ELF-1 (cell line): ENCODE data around the gene IZUMO4.

Experiments used
- DNase-seq: peaks from one replicate; pipeline ENCODE4 v3.0.0-alpha.2; 2016; ENCODE audit warnings: low read depth, low spot score

IZUMO4 gene

DNA sequence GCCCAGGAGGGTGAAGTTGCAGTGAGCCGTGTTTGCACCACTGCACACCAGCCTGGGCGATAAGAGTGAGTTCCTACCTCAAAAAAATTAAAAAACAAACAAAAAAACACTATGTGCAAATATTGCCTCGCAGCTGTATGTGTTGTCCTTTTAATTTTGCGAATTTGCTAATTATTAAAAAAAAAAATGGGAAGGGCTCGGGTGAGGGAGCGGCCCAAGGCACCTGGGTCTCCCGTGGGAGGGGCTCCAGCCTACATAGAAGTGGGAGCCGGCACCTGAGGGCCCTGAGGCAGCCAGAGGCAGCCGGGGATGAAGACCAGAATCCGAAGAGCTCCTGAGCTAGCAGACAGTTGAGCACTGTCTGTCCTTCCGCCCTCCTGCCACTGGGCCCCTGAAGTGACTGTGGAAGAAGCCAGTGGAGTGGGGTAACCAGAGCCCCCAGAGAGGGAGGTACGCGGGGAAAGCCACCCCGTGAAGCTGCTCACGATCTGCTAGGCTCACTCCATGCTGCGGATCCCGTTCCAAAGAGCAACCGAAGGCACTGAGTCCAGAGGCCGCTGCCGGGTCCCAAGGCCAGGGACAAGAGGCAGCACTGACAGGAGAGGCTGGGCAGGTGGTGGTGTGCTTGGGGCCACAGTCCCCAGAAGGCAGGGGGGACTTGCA lies 6.5 kb downstream of the IZUMO4 start:
- no peak for DNase-seq

DNA sequence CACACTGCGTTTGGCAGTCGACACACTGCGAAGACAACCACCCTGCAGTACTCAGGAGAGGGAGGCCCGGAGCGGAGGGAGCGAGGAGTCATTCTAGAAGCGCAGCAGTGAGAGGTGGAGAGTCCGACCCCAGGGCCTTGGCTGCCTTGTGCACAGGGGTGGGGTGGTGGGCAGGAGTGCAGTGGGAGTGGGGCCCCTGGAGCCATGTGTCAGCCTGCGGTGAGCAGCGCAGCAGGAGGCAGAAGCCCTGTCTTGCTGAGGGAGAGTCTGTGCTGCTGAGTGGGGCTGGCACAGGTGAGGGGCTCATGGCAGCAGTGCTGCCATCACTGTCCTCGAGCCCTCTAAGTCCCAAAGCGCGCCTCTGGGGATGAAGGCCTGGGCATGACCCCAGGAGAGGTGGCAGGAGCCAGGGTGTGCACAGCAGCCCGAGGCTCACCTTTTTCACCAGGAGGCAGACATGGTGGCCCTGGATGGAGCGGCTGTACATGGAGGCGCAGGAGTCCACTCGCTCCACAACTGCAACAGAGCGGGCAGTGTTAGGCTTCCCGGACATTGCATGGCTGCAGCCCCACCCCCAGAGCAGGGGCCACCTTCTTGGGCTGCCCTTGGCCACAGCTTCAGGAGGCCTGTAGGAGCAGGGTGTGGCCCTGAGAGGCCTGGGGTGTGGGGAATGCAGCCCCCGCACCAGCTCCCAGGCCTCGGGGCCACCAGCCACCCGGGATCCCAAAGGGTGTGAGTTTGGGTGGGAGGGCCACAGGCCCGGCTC lies 11.7 kb downstream of the IZUMO4 start:
- DNase-seq: no peak

DNA sequence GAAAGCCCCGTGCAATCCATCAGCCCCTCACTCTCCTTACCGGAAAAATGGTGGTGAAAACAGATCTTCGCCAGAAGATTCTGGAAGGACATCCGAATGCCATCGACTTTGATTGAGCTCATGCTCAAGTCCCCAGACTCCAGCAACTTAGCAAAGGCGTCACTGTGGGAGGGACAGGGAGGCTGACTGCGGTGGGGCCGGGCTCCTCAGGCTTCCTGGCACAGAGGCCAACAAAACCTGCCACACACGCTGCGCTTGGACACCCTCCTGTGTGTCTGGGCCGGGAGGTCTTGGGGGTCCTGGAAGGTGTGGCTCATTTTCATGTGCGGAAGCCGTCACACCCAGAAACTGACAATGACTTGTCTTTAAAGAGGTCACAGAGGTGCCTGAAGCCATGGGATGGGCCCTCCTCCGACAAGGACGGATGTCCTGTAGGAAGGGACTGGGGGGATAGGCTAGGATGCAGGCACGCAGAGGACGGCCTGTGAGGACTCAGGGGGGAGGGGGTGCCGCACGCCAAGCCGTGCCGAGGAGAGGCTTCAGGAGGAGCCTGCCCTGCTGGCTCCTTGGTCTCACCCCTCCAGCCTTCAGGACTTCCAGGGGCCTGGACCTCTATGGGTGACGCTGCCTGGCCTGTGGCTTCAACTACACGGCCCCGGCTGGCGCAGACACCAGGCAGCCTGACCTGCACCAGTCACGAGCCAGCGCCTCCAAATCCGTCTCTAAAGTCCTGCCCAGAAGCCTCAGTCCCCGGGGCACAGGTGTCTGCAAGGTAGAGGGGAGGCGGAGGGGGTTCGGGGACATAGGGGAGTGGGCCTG lies 12.5 kb downstream of the IZUMO4 start:
- no peak for DNase-seq

DNA sequence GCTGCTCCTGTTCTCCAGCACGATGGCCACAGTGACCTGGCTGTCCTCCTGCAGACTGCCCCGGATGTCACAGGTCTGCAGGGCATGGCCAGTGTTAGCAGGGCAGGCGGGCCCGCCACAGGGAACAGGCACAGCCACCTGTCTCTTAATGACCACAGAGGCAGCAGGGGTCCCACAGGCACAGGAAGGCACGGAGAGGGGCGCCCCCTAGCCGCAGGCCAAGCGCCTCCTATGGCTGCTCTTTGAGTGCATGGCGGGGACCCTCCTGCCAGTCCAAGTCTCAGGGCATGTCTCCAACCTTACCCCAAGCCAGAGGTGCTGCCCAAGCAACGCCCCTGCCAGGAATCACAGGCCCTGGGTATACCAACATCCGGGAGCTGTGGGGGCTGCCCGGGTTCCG lies 14.1 kb downstream of the IZUMO4 start:
- no peak for DNase-seq

DNA sequence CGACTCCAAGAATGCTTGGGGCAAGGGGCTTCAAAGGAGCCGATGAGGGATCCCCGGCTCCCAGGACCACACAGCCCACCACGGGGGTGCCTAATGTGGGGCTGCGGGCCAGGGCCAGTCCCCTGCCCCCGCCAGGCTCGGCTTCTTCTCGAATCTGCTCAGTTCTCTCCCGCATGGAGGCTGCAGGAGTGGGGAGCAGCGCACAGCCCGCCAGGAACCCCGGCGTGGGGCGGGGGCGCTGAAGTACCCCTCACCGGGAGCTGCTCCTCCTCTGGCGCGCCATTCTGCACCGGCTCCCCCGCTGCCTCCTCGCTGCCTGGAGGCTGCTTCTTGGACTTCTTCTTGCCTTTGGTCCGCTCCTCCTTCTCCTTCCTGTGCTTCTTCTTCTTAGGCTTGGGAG lies 14.7 kb downstream of the IZUMO4 start:
- DNase-seq: no peak

DNA sequence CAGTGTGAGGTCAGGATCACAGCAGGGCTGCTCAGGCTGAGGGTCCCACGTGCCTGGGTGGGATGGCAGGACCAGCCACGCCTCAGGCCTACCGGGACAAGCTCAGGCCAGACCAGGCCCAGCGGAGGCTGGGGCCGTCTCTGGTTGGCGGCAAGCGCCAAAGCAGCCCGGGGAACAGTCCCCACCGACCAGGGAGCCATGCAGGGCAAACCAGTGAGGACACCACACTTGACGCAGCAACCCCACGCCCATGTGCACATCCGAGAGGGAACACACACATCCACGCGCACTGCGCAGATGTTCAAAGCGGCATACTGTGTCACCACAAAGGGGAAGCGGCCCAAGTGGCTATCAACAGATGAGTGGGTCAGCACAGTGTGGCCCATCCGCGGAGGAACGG lies 15.2 kb downstream of the IZUMO4 start:
- no peak for DNase-seq

DNA sequence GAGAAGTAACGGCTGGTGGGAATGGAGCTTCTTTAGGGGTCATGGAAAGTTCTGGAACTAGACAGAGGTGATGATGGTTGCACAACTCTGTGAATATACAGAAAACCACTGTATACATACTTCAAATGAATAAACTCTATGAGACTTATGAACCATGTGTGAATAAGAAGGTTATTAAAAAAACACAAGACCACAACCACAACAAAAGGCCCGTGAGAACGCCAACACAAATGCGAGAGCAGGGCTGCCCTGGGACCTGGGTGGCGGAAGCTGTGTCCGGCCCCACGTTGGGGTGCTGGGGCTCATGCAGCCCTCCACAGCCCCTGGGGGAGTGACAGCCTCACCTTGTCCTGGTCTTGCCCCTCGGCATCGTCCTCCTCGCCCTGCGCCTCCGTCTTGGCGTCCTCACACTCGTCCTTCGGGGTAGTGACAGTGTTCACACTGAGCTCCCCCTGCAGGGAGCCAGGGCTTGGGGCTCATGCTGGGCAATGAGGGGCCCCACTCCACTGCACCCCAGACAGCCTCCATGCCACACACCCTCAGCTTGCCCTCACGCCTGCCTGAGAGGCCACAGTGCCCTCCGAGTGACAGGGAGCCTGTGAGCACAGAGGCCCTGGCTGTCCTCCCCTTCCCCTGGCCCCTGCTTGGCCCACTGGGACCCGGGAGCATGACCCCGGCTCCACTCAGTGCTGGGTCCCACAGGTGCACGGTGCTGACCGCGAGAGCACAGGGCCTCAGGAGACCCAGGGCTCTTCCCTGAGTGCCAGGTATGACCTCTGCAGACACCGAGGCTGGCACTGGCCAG lies 16.0 kb downstream of the IZUMO4 start:
- no peak for DNase-seq

DNA sequence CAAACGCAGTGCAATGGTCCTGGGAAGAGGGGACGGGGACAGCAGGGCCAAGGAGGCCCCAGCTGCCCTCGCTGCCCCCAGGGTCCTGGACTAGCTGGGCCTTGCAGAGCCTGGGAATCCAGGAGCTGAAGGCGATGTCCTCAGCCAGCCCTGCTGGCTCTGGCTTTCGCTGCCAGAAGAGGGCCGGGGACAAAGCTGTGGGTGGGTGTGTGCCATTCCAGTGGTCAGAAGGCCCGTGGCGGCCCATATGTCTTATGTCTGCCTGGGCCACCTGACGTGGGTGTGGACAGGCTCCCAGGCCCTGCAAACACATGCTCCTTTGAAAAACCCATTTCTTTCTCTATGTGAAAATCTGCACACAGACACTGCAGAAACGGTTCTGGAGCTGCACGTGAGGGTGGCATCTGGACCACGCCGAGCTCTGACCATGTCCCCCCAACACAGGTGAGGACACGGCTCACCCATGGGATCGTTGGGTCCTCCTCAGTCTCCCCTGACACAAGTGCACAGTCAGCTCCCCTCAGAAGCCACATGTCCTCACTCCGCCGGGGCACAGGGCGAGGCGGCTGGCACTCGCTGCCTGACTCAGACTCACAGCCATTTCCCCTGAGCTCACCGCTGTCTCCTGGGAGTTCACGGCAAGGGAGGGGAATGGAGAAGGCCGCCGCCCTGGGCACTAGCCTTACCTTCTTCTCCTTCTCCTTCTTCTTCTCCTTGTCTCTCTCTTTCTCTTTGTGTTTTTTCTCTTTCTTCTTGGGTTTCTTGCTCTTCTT lies 16.9 kb downstream of the IZUMO4 start:
- no peak for DNase-seq

DNA sequence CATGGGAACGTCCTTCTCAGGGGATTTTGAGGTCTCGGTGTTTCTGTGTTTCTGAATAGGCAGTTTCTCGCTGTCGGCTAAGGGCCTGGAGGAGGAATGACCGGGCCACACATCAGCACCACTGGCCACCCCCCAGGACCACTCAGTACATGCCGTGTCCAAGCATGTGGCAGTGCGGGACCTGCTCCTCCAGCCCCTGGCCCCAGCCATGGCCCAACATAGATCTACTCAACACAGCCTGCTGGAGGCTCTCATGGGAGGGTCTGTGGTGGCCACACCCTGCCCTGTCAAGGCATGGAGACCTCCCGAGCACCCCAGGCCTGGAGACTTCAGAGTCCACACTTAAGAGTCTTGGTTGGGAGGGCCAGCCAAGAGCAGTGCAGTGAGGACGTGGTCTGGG lies 17.5 kb downstream of the IZUMO4 start:
- no peak for DNase-seq

DNA sequence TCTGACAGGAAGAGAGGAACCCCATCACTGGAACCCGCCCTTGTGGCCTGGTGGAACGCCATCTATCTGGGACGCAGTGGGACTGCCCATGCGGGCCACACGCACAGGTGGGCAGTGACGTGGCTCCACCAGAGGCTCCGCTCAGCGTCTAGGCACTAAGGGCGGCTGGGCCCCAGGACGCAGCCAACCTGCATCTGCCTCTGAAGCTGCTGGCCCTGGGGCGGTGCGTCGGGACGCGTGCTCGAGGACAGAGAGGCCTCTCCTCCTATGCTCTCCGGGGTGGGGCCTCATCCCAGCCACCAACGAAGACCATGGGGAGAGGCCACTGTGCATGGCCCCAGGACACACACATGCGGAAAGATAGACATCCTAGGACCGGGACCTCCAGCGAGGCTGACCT lies 18.1 kb downstream of the IZUMO4 start:
- DNase-seq: no peak

DNA sequence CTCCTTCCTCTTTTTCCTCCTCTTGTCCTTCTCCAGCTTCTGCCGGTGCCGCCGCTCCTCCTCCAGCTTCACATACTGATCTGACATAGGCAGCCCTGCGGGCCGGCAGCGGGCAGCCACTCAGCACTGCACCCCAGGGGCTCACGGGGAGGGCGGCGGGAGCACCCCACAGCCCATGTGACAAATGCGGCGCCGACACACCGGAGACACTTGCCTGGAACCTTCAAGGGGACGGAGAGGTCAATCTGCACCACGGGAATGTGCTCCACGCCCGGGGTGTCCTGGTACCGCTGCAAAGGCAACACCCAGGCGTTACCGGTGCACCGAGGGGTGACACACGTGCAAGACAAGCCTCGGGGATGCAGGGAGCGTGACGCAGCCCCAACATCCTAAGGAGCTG lies 18.6 kb downstream of the IZUMO4 start:
- no peak for DNase-seq

DNA sequence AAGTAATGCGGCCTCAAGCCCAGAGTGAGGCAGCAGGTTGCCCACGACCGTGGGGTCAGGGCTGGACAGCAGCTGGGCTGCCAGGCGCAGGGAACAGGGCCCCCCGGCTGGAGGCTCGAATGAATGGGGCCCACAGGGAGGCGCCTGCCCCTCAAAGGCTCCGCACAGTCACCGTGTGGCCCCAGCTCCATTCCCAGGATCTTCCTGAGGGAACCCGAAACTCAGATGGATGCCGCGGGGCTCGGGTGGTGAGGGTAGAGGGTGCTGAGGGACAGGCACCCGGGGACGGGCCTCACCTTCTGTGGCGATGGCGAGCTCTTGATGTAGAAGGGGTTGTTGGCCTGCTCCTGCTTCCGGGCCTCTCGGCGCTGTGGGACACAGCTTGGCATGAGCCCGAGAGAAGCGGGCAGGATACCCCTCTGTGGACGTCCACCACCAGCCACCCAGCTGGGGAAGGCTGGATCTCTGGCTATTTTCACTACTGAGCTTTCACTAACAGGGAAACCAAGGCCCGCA lies 19.3 kb downstream of the IZUMO4 start:
- DNase-seq: no peak

DNA sequence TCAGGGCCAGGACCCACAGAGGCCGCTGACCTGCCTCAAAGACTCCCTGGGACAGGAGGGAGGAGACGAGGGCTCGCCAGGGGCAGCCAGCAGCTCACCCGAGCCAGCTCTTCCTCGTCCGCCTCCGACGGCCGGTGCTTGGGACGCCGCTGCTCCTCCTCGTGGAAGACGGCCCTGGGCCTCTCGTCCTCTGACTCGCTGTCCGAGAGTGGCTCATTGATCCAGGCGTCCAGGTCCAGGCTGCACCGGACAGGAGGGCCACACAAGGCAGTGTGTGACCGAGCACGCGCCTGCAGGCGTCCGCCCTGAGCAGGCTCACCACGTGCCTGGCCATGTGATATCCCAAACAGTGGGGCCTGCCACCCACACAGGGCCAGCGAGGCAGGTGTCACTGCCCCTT lies 19.8 kb downstream of the IZUMO4 start:
- no peak for DNase-seq

DNA sequence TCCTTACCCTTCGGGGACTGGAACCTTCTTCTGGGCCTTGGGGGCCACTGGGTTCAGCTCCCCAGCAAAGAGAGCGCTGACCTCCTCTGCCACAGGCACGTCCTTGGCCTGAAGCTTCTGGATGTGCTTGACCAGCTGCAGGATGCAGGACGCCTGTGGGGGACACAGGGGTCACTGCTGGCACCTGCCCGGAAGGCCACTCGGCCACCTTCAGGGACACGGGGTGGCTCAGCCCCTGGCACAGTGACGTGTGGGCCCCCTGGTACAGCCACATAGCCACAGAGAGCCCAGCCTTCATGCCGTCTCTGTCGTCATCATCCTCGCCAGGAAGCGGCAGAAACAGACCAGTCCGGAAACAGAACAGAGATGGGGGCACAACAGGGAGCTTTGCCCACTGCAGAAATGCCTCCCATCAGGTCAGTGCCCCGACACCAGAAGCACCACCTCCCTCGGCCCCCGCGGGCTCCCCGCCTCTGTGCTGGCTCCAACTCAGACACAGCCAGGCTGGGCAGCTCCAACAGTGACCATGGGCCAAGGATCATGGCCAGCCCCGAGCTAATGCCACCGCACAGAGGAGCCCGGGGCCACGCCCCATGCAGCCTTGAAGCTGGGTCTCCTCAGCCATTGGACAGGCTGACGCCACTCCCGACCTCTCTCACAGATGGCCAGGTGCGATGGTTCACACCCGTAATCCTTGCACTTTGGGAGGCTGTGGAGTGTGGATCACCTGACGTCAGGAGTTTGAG lies 20.7 kb downstream of the IZUMO4 start:
- DNase-seq: no peak

DNA sequence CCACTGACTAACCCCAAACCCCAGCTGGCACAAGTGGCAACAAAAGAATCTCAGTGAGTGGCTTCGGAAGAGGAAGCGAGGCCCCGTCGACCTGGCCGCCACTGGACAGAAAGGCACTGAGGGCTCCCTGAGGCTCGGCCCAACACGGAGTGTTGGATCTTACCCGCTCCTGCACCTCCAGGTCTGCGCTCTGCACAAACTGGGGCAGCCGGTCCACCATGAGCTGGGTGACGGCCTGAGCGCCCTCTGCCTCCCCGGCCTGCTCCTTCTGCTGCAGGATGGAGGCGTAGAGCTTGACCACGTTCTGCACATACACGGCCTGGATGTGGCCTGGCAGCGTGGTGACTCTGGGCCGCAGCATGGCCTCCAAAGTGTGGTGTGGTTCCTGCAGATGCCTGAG lies 21.7 kb downstream of the IZUMO4 start:
- DNase-seq: no peak

DNA sequence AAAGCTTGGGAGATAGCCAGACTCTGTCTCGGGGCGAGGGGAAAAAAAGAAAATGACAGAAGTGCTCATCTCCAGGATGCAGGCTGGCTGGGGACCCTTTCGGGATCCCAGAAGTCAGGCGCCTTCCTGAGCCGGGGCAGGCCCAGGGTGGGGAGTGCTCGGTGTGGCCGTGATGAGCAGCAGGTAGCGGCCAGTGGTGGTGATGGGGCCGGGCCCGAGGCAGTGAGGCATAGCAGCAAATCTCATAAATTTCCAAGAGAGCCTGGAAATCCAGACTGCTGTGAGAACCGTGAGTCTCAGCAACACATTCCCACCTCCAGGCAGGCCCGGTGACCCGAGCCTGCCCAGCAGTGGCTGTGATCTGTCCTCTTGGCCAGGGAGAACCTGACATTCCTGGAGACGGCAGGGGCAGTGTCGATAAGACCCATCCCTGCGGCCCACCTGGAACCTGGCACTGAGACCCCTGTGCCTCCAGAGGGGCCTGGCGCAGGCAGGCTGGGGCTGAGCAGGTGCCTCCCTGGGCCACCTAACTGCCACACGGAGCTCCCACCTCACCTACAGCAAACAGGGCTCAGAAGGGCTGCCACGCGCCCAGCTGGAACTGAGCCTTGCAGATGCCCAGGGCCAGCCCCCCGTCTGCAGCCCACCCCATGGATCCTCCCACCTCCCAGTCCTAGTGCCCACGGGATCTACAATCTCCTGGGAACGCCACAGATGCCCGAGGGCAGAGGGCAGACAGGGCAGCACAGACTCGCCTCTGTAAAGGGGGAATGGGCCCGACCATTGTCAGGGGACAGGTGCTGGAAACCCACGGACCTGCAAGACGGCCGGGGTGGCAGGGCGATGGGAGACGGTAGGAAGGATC lies 23.4 kb downstream of the IZUMO4 start:
- DNase-seq: no peak

DNA sequence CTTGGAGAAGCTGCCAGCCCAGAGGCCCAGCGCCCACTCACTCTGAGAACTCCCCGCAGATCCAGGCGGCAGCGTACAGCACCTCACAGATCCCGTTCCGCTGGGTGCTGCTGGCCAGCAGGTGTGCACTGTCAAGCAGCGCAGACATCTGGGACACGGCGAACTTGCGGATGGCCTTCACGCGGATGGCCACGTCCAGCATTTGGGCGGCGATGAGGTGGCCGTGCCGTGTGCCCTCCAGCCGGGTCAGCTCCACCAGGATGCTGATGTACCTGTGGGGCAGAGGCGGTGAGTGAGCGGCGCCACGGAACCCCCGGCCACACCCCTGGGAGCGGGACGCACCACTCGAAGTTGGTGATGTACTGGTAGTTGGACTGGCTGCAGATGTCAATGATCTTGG lies 24.1 kb downstream of the IZUMO4 start:
- DNase-seq: no peak

DNA sequence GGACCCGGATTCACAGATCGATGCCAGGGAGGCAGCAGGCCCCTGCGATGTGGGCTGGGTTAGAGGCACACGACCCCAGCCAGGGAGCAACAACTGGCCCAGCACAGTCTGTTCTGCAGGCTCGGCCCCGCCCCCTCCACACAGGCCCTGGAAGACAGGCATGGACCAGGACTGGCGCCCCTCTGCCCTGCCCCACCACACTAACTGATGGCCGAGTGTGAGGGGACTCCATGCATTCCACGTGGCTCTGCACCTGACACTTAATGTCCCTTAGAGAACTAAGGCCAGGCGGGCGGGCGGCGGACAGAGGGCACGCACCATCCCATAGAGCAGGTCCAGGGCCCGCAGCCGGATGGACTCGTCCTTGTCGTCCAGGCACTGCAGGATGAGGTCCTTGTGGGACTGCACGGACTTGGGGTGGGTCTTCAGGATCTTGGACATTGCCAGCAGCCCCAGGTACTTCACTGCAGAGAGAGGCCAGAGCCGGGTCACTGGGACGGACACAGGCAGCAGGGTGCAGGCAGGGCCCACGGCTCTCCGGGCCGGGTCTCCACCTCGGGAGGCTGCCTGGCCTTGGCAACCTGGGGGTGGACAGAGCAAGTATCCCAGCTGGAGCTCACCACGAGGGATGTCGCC lies 24.8 kb downstream of the IZUMO4 start:
- DNase-seq: no peak

DNA sequence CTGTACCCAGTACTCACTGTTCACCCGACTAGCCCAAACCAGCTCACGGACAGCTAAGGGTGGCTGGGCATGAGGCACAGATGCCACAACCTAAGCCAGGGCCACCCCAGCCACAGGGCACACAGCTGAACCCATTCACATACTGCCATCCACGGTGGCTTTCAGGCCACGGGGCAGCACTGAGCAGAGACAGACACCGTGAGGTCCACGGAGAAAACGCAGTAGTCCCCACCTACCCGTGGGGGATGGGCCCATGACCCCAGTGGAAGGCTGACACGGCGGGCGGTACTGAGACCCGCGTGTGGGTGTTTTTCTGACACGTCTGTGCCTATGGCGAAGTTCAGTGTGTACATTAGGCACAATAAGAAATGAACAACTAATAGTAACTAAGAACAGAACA lies 25.5 kb downstream of the IZUMO4 start:
- DNase-seq: no peak
